Embryonic facial prominence (tissue), 1 donor: ENCODE results near the gene LONP2.
"Not testable (repeated sequence)": the region's sequence is repeated elsewhere in the genome, so short reads cannot be mapped to it uniquely, and the experiment has no call there.

ENCODE experiments used
- DNase-seq: peaks from one replicate; pipeline ENCODE4 v3.0.0-alpha.2; 2016; ENCODE audit errors: extremely low spot score

Gene LONP2

GRCh38 chr16:48335961-48336360 lies 91.9 kb downstream of the LONP2 start:
- no peak for DNase-seq

GRCh38 chr16:48340054-48340453 lies 96.0 kb downstream of the LONP2 start:
- DNase-seq = no peak

- DNase-seq = no peak
Measured at GRCh38 chr16:48342591-48342990, 98.5 kb downstream of the LONP2 start.

- no peak for DNase-seq
Measured at GRCh38 chr16:48347191-48347865, 103.2 kb downstream of the LONP2 start.

GRCh38 chr16:48347980-48348379 lies 103.9 kb downstream of the LONP2 start:
- DNase-seq = no peak

GRCh38 chr16:48350736-48351135 lies 106.6 kb downstream of the LONP2 start:
- no peak for DNase-seq

GRCh38 chr16:48352648-48353390 lies 108.7 kb downstream of the LONP2 start:
- no peak for DNase-seq

GRCh38 chr16:48353565-48354163 lies 109.6 kb downstream of the LONP2 start:
- DNase-seq = no peak

GRCh38 chr16:48354385-48354784 lies 110.3 kb downstream of the LONP2 start:
- not testable (repeated sequence) for DNase-seq

- DNase-seq = no peak
Measured at GRCh38 chr16:48354877-48355855, 111.1 kb downstream of the LONP2 start.

- DNase-seq = no peak
Measured at GRCh38 chr16:48356633-48357376, 112.7 kb downstream of the LONP2 start.

- DNase-seq = no peak
Measured at GRCh38 chr16:48358419-48358818, 114.3 kb downstream of the LONP2 start.

GRCh38 chr16:48359983-48360382 lies 115.9 kb downstream of the LONP2 start:
- DNase-seq = no peak

- DNase-seq = no peak
Measured at GRCh38 chr16:48361012-48361411, 116.9 kb downstream of the LONP2 start.

- no peak for DNase-seq
Measured at GRCh38 chr16:48361540-48362144, 117.5 kb downstream of the LONP2 start.

GRCh38 chr16:48365025-48365600 lies 121.0 kb downstream of the LONP2 start:
- no peak for DNase-seq

GRCh38 chr16:48365601-48366164 lies 121.6 kb downstream of the LONP2 start:
- no peak for DNase-seq

- DNase-seq = no peak
Measured at GRCh38 chr16:48366165-48367093, 122.3 kb downstream of the LONP2 start.
